Mesothelial cell of epicardium (in vitro differentiated cells): ENCODE results near the gene XCL1. TPM values are rescaled to one million over a fixed set of nuclear protein-coding genes. Genes with fewer than 3 reads are reported as not detected.

Source experiments
- DNase-seq, 2 experiments: peaks; one replicate each; pipeline ENCODE4 v3.0.0; 2021; ENCODE audit warnings: low spot score in 2 of 2; ENCODE audit not compliant: unreplicated experiment in 2 of 2
- H3K27ac Mint-ChIP-seq: 2 replicates; pipeline ENCODE4 v1.8.0; 2021; ENCODE audit warnings: mixed read lengths
- H3K27me3 Mint-ChIP-seq: 2 replicates; pipeline ENCODE4 v1.8.0; 2021; ENCODE audit warnings: low read depth, mixed read lengths
- H3K36me3 Mint-ChIP-seq: 2 replicates; pipeline ENCODE4 v1.8.0; 2021; ENCODE audit warnings: mixed read lengths
- H3K4me1 Mint-ChIP-seq: 2 replicates; pipeline ENCODE4 v1.8.0; 2021; ENCODE audit warnings: mixed read lengths
- H3K4me3 Mint-ChIP-seq: 2 replicates; pipeline ENCODE4 v1.8.0; 2021; ENCODE audit warnings: mild to moderate bottlenecking, moderate library complexity, mixed read lengths
- H3K9me3 Mint-ChIP-seq: 2 replicates; pipeline ENCODE4 v1.8.0; 2021; ENCODE audit warnings: mixed read lengths
- CTCF ChIP-seq: fragments of 200-600 bp; sonication (generic); IDR thresholded peaks from one replicate; pipeline ENCODE4 v1.5.0; 2021; ENCODE audit warnings: antibody characterized with exemption; ENCODE audit not compliant: unreplicated experiment
- total RNA-seq: library from RNA; stranded (reverse); gene quantifications from 3 replicates; pipeline ENCODE4 v1.2.1, GENCODE V29; 2021

The XCL1 gene
- total RNA-seq, 1 donor from 2014 or later = 0.16 TPM

GRCh38 chr1:168581817-168582572 lies 5.6 kb downstream of the XCL1 start:
- no peak for TF ChIP-seq CTCF
- DNase-seq = no peak
- Mint-ChIP-seq H3K27me3 (no peaks in the 10 kb centered on the region), H3K4me1 (peaks cover 13% of the 10 kb centered on the region), H3K36me3 (no peaks in the 10 kb centered on the region), H3K9me3 (no peaks in the 10 kb centered on the region), H3K27ac (no peak overlapping the region), H3K4me3 (no peak overlapping the region)

- Mint-ChIP-seq H3K27ac (peak overlapping the region; percentile 18), H3K4me1 (peaks cover 13% of the 10 kb centered on the region), H3K4me3 (no peak overlapping the region), H3K27me3 (no peaks in the 10 kb centered on the region), H3K36me3 (no peaks in the 10 kb centered on the region), H3K9me3 (peaks cover 3% of the 10 kb centered on the region)
- TF ChIP-seq CTCF = no peak
- DNase-seq = no peak
Measured at GRCh38 chr1:168582688-168583336, 6.4 kb downstream of the XCL1 start.

GRCh38 chr1:168583571-168583970 lies 7.2 kb downstream of the XCL1 start:
- Mint-ChIP-seq H3K36me3 (no peaks in the 10 kb centered on the region), H3K4me3 (no peak overlapping the region), H3K27me3 (no peaks in the 10 kb centered on the region), H3K4me1 (peaks cover 13% of the 10 kb centered on the region), H3K9me3 (peaks cover 3% of the 10 kb centered on the region), H3K27ac (no peak overlapping the region)
- TF ChIP-seq CTCF = no peak
- DNase-seq = no peak

GRCh38 chr1:168585191-168585590 lies 8.8 kb downstream of the XCL1 start:
- H3K27me3 Mint-ChIP-seq = no peaks in the 10 kb centered on the region
- no peak overlapping the region for H3K4me3 Mint-ChIP-seq
- H3K4me1 Mint-ChIP-seq = peaks cover 13% of the 10 kb centered on the region
- DNase-seq = no peak
- no peak for TF ChIP-seq CTCF
- H3K27ac Mint-ChIP-seq = no peak overlapping the region
- H3K36me3 Mint-ChIP-seq = no peaks in the 10 kb centered on the region
- H3K9me3 Mint-ChIP-seq = peaks cover 3% of the 10 kb centered on the region

- no peak overlapping the region for H3K27ac Mint-ChIP-seq
- H3K9me3 Mint-ChIP-seq = peaks cover 3% of the 10 kb centered on the region
- H3K4me1 Mint-ChIP-seq = peaks cover 13% of the 10 kb centered on the region
- no peaks in the 10 kb centered on the region for H3K27me3 Mint-ChIP-seq
- H3K36me3 Mint-ChIP-seq = no peaks in the 10 kb centered on the region
- DNase-seq = no peak
- no peak overlapping the region for H3K4me3 Mint-ChIP-seq
- no peak for TF ChIP-seq CTCF
Measured at GRCh38 chr1:168585937-168586336, 9.5 kb downstream of the XCL1 start.
